ENCODE data around the gene TCF3.

GRCh38 chr19:1616875-1617274 is 35.5 kb downstream of the TCF3 start:
- TF ChIP-seq GATA2 (IDR thresholded peaks at IDR 0.05; ENCODE audit: low read depth, low read length) (no peak), GATA3 (IDR thresholded peaks at IDR 0.05; ENCODE audit: low read depth, low read length) (no peak)

All from SH-SY5Y (cell line).